SIG-M5 treated with dmso at 0.1 percent for 504 hours (cell line): ENCODE data around the gene ZBTB5.
"Not testable (repeated sequence)": the region's sequence is repeated elsewhere in the genome, so short reads cannot be mapped to it uniquely, and the experiment has no call there.

ENCODE experiments used
- DNase-seq: peaks from one replicate; lab custom pipeline; 2025; ENCODE audit not compliant: unreplicated experiment; lab: John Stamatoyannopoulos, UW

Gene ZBTB5

GRCh38 chr9:37465249-37466036 lies at the start of gene ZBTB5:
TSS of gene ZBTB5 (minus strand) at chr9:37465450. CDS start at chr9:37442551, 22,899 bp downstream.
- DNase-seq, result peak; percentile 98

GRCh38 chr9:37514999-37515398 lies 49.7 kb upstream of the ZBTB5 start:
- DNase-seq, result no peak

GRCh38 chr9:37514415-37514814 lies 49.2 kb upstream of the ZBTB5 start:
- not testable (repeated sequence) for DNase-seq

DNA sequence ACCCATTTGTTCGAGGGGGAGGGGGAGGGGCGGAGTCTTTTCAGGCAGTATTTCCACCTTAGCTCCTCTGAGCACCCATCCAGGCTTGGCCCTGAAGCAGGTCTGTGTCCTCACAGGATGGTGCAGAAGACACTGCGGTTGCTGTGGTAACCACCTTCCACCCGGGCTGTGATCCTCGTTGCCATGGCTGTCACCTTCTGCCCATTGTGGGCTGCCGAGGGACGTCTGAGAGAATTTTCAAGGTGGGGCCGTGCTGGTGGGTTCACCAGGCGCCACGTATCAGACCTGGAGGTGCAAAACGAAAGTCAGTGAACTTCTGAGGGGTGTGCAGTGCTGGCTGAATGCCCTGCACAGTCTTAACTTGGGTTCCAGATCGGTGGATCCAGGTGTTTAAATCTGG lies 47.2 kb upstream of the ZBTB5 start:
- DNase-seq, result no peak

GRCh38 chr9:37511016-37512010 lies 46.1 kb upstream of the ZBTB5 start:
- DNase-seq, result no peak

- DNase-seq, result not testable (repeated sequence)
Measured at GRCh38 chr9:37510053-37510452, 44.8 kb upstream of the ZBTB5 start.

GRCh38 chr9:37509536-37509935 lies 44.3 kb upstream of the ZBTB5 start:
- DNase-seq, result no peak

- no peak for DNase-seq
Measured at GRCh38 chr9:37508834-37509206, 43.6 kb upstream of the ZBTB5 start.

DNA sequence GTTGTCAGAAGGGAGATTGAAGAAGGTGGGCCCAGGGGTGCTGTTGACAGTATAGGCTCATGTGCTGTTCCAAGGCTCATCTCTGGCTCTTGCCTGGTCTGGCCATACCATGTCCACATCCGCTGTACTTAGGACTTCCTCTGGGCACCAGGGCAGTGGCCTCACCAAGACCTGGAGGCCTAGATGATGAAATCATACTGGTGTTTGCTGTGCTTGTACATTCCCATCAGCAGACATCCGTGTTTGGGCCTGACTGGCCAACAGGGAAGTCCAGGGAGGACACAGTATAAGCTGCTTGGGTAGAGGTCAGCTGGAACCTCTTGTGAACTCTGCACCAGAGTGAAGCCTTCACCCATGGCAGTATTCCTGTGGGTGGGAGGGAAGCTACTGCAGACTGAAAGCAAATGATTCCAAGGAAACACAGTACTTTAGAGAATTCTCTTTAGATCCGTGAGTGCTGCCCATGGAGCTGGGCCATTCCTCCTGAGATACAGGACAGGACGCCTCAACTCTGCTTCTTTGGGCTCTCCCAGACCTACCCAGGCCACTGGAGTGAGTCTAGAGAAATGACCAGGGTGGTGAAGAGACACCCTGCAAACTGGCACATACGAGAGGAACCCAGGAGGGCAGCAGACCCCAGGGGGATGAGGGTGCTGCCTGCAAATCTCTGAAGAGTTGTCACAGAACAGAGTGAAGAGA lies 43.0 kb upstream of the ZBTB5 start:
- no peak for DNase-seq

GRCh38 chr9:37507566-37508134 lies 42.4 kb upstream of the ZBTB5 start:
- no peak for DNase-seq

- DNase-seq, result no peak
Measured at GRCh38 chr9:37504605-37505004, 39.4 kb upstream of the ZBTB5 start.

- peak; percentile 17 for DNase-seq
Measured at GRCh38 chr9:37503736-37504135, 38.5 kb upstream of the ZBTB5 start.

DNA sequence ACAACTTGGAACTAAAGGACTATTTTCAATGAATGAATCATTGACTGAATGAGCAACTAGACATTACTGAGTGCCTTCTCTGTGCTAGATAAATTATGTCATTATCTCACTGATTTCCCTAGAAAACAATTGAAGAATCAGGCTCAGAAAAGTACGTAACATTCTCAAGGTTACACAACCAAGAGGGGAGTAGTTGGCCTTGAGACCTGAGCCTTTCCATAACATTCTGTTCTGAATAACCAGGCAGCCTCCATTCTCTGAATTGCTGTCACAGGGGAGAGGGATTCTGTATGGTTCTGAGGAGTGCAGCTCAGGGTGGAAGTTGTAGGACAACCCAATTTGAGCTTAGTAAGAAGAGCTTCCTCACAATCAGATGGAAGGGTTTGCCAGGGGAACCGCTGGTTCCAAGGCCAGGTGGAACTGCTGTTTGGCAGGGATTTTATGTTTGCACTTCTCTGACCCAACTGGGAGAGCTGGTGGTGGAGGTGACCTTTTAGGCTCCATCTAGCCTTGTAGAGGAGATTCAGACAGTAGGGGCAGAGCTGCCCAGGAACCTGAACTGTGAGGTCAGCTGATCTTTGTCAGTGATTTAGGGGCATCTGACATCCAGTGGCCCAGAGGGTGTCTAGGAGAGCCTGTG lies 36.8 kb upstream of the ZBTB5 start:
- no peak for DNase-seq

GRCh38 chr9:37499297-37499696 lies 34.0 kb upstream of the ZBTB5 start:
- DNase-seq, result no peak

- no peak for DNase-seq
Measured at GRCh38 chr9:37498457-37498856, 33.2 kb upstream of the ZBTB5 start.

GRCh38 chr9:37497320-37497719 lies 32.1 kb upstream of the ZBTB5 start:
- DNase-seq, result no peak

DNA sequence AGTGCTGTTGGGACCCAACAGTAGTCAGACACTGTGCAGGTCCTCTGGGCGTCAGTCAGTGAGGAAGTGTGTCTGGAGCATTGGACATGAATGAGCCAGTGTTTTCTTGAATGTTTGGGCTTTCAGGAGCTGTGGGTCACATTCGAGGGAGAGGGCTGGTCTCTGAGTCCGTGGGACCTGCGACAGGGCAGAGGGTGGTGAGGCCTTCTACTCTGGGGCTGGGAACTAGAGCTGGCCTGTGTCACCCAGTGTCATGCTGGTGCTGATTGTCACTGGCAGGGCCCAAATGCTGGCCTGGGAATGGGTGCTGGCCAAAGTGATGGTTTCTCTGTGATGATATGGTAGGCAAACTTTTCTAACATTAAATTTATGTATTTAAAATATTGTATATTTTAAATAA lies 30.8 kb upstream of the ZBTB5 start:
- DNase-seq, result no peak

DNA sequence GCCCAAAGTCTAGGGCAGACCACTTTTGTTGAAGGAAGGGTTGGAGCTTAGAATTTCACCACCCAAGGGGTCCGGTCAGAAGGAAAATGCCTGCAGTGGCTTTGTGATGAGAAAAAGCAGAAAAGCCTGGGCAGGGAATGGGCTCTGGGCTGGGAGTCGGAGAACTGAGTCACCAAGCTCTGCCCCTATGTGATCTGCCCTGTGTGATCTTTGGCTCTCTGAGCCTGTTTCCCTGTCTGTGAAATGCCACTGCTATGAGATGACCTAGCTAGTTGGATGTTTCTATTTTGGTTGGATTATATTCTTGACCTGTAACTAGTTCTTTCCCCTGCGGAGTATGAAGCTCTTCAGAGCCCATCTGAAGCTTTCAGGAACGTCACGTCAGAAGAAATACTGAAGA lies 30.3 kb upstream of the ZBTB5 start:
- no peak for DNase-seq

- no peak for DNase-seq
Measured at GRCh38 chr9:37491939-37492338, 26.7 kb upstream of the ZBTB5 start.
